Activated T-helper 1 cell treated with anti-CD3 and anti-CD28 coated beads, Interleukin-12 subunit alpha, Interleukin-12 subunit beta, Interleukin-2, Interleukin-4 antibody, amounts not matched to agents 30 ng/mL and 10 ng/mL and 1 ng/mL, durations not matched to agents 14 hours and 24 hours and 36 hours (primary cell): ENCODE results near the gene A3GALT2. TPM values are rescaled to one million over a fixed set of nuclear protein-coding genes. Genes with fewer than 3 reads are reported as not detected.

Experiments
- DNase-seq: peaks from one replicate; pipeline ENCODE4 v3.0.0; 2021; ENCODE audit warnings: low spot score
- H3K27ac Mint-ChIP-seq: one replicate; pipeline ENCODE4 v1.8.0; 2021; ENCODE audit warnings: mild to moderate bottlenecking, mixed read lengths
- H3K27me3 Mint-ChIP-seq: one replicate; pipeline ENCODE4 v1.8.0; 2022; ENCODE audit warnings: mild to moderate bottlenecking, moderate library complexity, mixed read lengths; ENCODE audit not compliant: insufficient read depth
- H3K36me3 Mint-ChIP-seq: one replicate; pipeline ENCODE4 v1.8.0; 2021; ENCODE audit warnings: low read depth, mixed read lengths
- H3K4me1 Mint-ChIP-seq: one replicate; pipeline ENCODE4 v1.8.0; 2021; ENCODE audit warnings: low read depth, mixed read lengths
- H3K4me3 Mint-ChIP-seq: one replicate; pipeline ENCODE4 v1.8.0; 2021; ENCODE audit warnings: mild to moderate bottlenecking, moderate library complexity, mixed read lengths
- H3K9me3 Mint-ChIP-seq: one replicate; pipeline ENCODE4 v1.8.0; 2021; ENCODE audit warnings: mixed read lengths
- intact Hi-C: fragments of 100-400 bp; cut with micrococcal nuclease; formaldehyde crosslinking; loops from one replicate; pipeline ENCODE4 v1.15.1; 2024
- total RNA-seq: library from RNA; stranded (reverse); gene quantifications from 2 replicates; pipeline ENCODE4 v1.2.3, GENCODE V29; 2022

The A3GALT2 gene
- total RNA-seq, 1 donor from 2014 or later: not detected

DNA sequence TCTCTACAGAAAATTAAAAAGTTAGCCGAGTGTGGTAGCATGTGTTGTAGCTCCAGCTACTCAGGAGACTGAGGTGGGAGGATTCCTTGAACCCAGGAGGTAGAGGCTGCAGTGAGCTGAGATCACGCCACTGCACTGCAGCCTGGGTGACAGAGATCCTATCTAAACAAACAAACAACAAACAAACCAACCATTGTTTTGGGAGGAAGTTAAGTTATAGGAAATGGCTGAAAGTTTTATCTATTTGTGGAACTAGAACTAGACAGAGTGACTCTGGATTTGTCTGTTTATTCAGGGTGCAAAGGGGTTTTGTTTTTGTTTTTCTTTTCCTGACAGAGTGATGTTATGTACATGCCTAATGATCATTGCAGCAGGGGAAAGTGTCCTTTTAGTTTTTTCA, 33.6 kb downstream of the A3GALT2 start:
- Mint-ChIP-seq H3K27ac (no peak overlapping the region), H3K4me3 (no peak overlapping the region), H3K9me3 (no peaks in the 10 kb centered on the region), H3K36me3 (peaks cover 14% of the 10 kb centered on the region), H3K4me1 (no peaks in the 10 kb centered on the region), H3K27me3 (no peaks in the 10 kb centered on the region)
- no peak for DNase-seq
- intact Hi-C loops: no loop called here

DNA sequence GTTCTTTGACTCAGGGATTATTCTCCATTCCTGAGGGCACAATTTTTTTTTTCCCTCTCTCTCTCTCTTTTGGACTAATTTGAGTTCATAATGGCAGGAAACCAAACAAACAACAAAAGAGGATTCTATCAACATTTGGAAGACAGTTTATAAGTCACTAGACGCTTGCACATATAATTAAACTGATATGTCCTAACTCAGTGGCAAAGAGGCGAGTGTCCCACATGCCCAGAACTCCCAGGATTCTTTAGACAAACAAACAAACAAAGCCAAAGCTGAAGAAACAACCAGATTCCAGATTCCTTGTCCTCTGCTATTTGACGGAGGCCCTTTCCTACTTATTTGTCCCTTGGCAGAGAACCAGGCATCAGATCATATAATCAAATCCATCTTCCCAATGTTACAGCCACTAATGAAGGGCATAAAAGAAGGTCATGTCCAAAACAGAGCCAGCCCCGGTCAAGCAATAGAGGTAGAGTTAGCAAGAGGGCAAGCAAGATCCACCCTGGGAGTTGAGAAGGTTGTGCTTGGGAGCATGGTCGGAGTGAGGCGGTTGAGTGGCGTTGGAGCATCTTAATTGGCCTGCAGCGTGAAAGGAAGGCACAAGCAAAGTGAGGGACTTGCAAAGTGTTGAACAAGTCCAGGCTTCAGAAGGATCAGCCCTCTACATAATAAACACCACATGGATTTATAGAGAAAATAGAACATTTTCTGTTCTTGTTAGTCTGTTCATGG, 34.3 kb downstream of the A3GALT2 start:
- intact Hi-C loops: no loop called here
- Mint-ChIP-seq H3K4me3 (no peak overlapping the region), H3K36me3 (peaks cover 21% of the 10 kb centered on the region), H3K27ac (no peak overlapping the region), H3K9me3 (no peaks in the 10 kb centered on the region), H3K27me3 (no peaks in the 10 kb centered on the region), H3K4me1 (no peaks in the 10 kb centered on the region)
- no peak for DNase-seq

DNA sequence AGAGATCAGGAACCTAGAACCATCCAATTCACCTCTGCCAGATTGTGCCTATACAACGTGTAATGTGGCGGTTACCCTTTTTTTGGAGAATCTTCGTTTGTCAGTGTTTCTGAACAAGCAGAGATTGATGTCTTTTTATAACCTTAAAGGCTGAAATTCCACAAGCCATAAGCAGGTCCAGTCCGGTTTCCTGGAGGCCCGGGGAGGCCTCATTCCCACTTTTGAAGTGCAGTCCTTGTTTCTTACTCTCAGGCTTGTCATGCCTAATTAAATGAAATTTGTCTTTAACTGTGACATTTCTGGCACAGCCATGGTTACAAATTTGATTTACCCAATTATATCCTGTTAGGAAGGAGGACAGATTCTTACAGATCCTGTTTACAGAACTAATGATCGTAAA, 36.8 kb downstream of the A3GALT2 start:
- H3K36me3 Mint-ChIP-seq: peaks cover 22% of the 10 kb centered on the region
- no peaks in the 10 kb centered on the region for H3K9me3 Mint-ChIP-seq
- intact Hi-C loops: no loop called here
- DNase-seq: no peak
- H3K4me1 Mint-ChIP-seq: no peaks in the 10 kb centered on the region
- no peak overlapping the region for H3K4me3 Mint-ChIP-seq
- H3K27me3 Mint-ChIP-seq: no peaks in the 10 kb centered on the region
- no peak overlapping the region for H3K27ac Mint-ChIP-seq

DNA sequence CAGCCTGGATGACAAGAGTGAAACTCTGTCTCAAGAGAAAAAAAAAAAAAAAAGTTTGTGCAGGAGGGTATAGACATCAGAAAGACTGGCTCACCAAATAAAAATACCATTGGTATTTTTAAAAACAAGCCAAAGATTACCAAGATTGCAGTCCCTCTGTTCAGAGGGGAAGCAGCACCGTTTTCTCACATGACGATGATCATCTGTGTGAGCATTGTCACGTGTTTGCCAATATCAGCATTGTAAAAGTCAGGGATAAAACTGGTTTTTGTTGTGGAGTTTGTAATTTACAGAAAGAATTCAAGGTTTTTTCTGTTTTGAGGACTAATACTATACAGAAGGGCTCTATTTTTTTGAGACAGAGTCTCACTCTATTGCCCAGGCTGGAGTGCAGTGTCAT, 38.1 kb downstream of the A3GALT2 start:
- Mint-ChIP-seq H3K27ac (no peak overlapping the region), H3K36me3 (peaks cover 17% of the 10 kb centered on the region), H3K9me3 (no peaks in the 10 kb centered on the region), H3K27me3 (no peaks in the 10 kb centered on the region), H3K4me1 (no peaks in the 10 kb centered on the region), H3K4me3 (no peak overlapping the region)
- no peak for DNase-seq
- intact Hi-C loops: no loop called here

DNA sequence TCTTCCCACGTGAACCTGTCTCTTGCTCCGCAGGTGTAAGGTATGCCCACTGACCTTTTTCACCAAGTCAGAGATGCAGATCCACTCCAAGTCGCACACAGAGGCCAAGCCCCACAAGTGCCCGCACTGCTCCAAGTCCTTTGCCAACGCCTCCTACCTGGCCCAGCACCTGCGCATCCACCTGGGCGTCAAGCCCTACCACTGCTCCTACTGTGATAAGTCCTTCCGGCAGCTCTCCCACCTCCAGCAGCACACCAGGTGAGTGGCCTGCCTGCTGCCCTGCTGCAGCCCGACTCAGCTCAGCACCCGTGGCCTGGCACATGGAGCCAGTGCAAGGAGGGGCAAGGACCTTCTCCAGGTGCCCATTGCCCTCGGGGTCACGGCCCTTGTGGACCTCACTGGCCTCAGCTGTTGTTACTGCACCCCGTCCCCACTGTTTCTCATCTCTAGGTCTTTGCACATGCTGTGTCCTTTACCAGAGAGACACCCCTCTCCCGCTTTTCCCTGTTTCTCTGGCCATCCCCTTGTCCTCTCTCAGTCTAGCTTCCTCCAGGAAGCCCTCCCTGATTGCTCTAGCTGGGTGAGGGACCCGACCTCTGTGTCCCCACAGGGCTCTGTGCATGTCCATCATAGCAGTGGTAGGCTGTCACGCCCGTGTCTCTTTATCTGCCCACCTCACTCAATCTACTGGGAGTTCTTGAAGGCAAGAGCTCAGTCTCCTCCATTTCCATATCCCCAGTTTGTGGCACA, 39.2 kb downstream of the A3GALT2 start:
- intact Hi-C loops: no loop called here
- Mint-ChIP-seq H3K27me3 (no peaks in the 10 kb centered on the region), H3K4me1 (no peaks in the 10 kb centered on the region), H3K36me3 (peaks cover 20% of the 10 kb centered on the region), H3K9me3 (no peaks in the 10 kb centered on the region), H3K4me3 (no peak overlapping the region), H3K27ac (no peak overlapping the region)
- no peak for DNase-seq

DNA sequence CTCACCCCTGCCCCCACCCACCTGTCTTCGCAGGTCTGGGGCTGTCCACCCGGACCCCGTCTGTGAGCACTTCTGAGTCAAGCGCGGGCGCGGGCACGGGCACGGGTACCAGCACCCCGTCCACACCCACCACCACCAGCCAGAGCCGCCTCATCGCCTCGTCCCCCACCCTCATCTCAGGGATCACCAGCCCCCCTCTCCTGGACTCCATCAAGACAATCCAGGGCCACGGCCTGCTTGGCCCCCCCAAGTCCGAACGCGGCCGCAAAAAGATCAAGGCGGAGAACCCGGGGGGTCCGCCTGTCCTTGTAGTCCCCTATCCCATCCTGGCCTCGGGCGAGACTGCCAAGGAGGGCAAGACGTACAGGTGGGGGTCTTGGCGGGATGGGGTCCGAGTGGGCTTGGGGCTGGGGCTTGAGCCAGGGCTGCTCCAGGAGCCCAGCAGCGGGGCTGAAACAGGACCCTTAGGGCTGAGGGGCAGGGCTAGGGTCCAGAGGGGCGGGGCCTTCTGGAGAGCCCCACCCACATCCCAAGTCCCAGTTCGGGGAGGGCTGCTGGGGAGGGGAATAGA, 40.7 kb downstream of the A3GALT2 start:
- Mint-ChIP-seq H3K4me1 (no peaks in the 10 kb centered on the region), H3K27ac (no peak overlapping the region), H3K27me3 (no peaks in the 10 kb centered on the region), H3K9me3 (no peaks in the 10 kb centered on the region), H3K36me3 (peaks cover 21% of the 10 kb centered on the region), H3K4me3 (no peak overlapping the region)
- no peak for DNase-seq
- intact Hi-C loops: no loop called here

DNA sequence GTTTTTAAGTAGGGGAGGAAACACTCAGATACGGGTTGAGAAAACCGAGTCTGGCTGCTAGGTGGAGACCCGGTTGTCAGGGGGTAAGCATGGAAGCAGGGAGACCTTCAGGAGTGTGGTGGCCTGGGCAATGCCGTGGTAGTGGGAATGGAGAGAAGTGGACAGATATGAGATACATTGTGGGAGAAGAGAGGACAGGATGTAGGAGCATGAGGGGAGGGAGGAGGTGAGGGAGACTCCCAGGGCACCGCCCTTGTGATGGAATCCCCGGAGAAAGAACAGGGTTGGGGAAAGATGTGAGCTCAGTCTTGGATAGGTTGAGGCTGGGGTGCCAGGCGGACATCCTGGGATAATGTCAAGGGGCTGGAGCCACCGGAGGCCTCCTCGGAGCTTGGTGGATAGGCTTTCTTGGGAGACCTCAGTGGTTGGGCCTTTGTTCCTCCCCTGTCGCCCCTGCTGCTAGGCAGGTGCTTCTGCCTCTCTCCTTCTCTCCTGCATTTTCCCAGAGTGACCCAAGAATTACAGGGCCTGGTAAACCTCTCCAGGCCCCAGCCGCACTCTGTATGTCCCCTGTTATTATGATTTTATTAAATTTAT, 43.3 kb downstream of the A3GALT2 start:
- intact Hi-C loops: no loop called here
- Mint-ChIP-seq H3K9me3 (no peaks in the 10 kb centered on the region), H3K27ac (no peak overlapping the region), H3K4me1 (peaks cover 13% of the 10 kb centered on the region), H3K27me3 (no peaks in the 10 kb centered on the region), H3K36me3 (peaks cover 16% of the 10 kb centered on the region), H3K4me3 (no peak overlapping the region)
- no peak for DNase-seq

DNA sequence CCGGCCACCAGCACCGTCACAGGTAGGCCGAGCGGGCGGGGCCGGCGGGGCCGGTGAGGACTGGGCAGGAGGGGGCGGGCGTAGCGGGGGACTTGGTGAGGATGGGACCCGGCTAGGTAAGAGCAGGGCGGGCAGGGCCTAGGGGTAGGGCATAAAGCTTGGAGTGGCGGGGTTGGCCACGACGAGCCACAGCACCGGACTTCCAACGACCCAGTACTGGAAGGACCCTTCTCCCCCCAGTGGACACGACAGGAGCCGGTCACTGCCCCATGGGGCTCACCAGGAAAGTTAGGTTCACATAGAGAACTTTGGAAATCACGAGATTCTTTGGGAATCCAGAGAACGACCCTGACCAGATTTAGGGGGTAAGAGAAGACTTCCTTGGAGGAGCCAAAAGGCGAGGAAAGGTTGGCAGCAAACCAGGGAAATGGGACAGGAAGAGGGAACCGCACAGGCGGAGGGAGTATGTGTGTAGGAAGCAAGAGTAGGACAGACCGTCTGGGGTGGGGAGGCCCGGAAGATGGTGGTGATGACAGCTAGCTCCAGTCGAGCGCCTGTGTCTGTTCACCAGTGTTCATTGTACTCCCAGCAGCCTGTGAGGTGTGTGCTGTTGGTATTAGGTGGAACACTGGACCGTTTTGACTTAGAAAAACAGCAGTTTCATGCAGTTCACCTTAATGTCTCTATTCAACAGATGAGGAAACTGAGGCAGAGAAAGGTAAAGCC, 44.2 kb downstream of the A3GALT2 start:
- intact Hi-C loops: no loop called here
- no peaks in the 10 kb centered on the region for H3K27me3 Mint-ChIP-seq
- H3K27ac Mint-ChIP-seq: no peak overlapping the region

DNA sequence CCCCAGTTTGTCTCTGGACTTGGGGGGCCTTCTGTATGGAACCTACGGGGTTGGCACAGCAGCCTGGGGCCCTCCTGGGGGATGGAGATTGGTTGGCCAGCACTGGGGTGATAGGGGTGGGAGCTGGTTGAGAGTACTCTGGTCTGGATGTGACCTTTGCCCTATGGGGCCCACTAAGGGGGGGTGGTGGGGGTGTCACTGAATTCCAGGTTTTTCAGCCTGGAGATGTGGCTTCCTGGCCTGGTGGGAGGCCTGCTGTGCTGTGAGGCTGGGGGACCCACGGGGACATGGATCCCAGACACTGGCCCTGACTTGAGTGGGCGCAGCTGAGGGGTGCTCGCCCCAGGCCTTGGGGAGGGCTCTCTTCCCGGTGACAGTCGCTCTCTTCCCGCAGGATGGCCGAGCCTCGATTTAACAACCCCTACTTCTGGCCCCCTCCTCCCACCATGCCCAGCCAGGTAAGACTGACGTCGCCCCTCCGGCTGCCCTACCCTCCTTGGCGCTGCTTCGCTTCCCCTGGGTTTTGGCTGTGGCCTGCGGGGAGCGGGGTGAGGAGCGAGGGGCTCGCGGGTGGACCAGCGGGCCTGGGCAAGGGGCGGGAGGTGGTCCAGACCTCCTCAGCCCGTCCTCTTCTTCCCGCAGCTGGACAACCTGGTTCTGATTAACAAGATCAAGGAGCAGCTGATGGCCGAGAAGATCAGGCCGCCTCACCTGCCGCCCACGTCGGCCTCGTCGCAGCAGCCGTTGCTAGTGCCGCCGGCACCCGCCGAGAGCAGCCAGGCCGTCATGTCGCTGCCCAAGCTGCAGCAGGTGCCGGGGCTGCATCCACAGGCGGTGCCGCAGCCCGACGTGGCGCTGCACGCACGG, 45.0 kb downstream of the A3GALT2 start:
- DNase-seq: no peak
- Mint-ChIP-seq H3K4me3 (no peak overlapping the region), H3K36me3 (peaks cover 9% of the 10 kb centered on the region), H3K9me3 (no peaks in the 10 kb centered on the region), H3K27ac (no peak overlapping the region), H3K27me3 (no peaks in the 10 kb centered on the region), H3K4me1 (peaks cover 14% of the 10 kb centered on the region)
- intact Hi-C loops: no loop called here

More for the DNA sequence above, 44.2 kb downstream of the A3GALT2 start:
- Mint-ChIP-seq H3K4me1 (peaks cover 14% of the 10 kb centered on the region), H3K9me3 (no peaks in the 10 kb centered on the region), H3K4me3 (no peak overlapping the region), H3K36me3 (peaks cover 10% of the 10 kb centered on the region)
- DNase-seq: no peak

DNA sequence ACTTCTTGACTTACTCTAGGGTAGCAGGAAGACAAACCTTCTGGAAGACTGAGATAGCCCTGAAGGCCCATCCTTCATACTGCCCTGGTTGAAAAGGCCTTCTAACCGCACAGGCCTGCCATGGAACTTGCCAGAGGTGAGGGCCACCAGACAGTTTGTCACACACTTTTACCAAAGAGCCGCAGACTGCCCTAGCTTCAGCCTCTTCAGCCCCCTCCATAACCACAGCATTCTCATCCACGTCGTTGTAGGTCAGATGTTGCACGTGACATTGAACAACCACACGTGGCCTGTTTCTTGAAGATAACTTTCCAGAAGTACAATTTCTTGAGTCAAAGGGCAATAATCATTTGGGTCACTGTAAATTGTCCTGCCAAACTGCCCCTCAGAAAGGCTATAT, 45.7 kb downstream of the A3GALT2 start:
- no peaks in the 10 kb centered on the region for H3K27me3 Mint-ChIP-seq
- intact Hi-C loops: no loop called here
- peaks cover 9% of the 10 kb centered on the region for H3K36me3 Mint-ChIP-seq
- H3K9me3 Mint-ChIP-seq: no peaks in the 10 kb centered on the region
- no peak overlapping the region for H3K4me3 Mint-ChIP-seq
- no peak for DNase-seq
- H3K27ac Mint-ChIP-seq: no peak overlapping the region
- H3K4me1 Mint-ChIP-seq: peaks cover 14% of the 10 kb centered on the region

DNA sequence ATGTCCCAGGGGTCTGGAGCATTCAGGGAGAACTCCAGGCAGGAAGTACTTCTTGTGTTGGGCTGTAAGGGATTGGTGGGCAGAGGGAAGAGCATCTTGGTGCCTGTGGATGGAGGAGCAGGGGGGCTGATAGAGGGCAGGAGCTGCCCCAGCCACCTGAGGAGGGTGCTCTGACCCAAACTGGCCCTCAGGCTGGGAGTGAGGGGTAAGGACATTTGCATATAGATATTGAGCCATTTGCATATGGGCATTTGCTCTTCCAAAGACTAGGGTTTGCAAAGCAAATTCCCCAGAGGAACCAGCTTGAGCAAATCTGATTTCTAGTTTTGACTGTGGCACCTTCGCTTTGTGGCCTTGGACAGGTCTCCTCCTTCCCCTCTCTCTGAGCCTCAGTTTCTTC, 46.5 kb downstream of the A3GALT2 start:
- intact Hi-C loops: no loop called here
- no peak overlapping the region for H3K4me3 Mint-ChIP-seq
- no peak overlapping the region for H3K27ac Mint-ChIP-seq
- H3K4me1 Mint-ChIP-seq: peaks cover 14% of the 10 kb centered on the region
- no peaks in the 10 kb centered on the region for H3K9me3 Mint-ChIP-seq
- H3K27me3 Mint-ChIP-seq: no peaks in the 10 kb centered on the region
- peaks cover 6% of the 10 kb centered on the region for H3K36me3 Mint-ChIP-seq
- no peak for DNase-seq

DNA sequence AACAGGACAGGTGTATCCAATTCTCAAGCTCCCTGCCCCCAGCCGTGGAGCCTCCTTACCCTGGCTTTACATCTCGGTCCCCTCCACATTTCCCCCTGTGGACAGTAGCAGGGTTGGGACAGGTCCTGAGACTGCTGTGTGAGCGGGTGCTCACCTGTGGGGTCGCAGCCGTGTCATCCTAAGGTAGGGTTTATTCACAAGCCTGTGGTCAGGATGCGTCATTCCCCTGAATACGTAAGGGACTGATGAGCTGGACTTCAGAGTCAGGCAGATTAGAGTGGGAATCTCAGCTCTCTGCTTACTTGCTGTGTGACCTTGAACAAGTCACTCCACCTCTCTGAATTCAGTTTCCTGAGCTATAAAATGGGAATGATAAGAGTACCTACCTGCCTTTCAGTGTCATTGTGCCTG, 46.9 kb downstream of the A3GALT2 start:
- Mint-ChIP-seq H3K4me1 (peaks cover 14% of the 10 kb centered on the region), H3K4me3 (no peak overlapping the region), H3K27ac (no peak overlapping the region), H3K27me3 (no peaks in the 10 kb centered on the region), H3K9me3 (no peaks in the 10 kb centered on the region), H3K36me3 (peaks cover 6% of the 10 kb centered on the region)
- no peak for DNase-seq
- intact Hi-C loops: no loop called here
